GM18909 (cell line): Measurements from ENCODE around the gene MFRP.

Source experiments
- ATAC-seq: cut with Tn5 transposase; IDR thresholded peaks from one replicate; pipeline ENCODE4 v1.9.1; 2021; ENCODE audit warnings: mild to moderate bottlenecking; ENCODE audit not compliant: unreplicated experiment, poor library complexity

MFRP gene

GRCh38 chr11:119338965-119339588, 7.4 kb downstream of the MFRP start:
- no peak for ATAC-seq

- ATAC-seq, result no peak
These were observed 8.1 kb downstream of the MFRP start for GRCh38 chr11:119338318-119338890.

GRCh38 chr11:119337581-119338317, 8.8 kb downstream of the MFRP start:
- no peak for ATAC-seq

GRCh38 chr11:119336744-119337469, 9.6 kb downstream of the MFRP start:
- no peak for ATAC-seq

GRCh38 chr11:119335655-119336543, 10.6 kb downstream of the MFRP start:
- ATAC-seq, result no peak

- no peak for ATAC-seq
These were observed 11.3 kb downstream of the MFRP start for GRCh38 chr11:119335091-119335654.

GRCh38 chr11:119334174-119334930, 12.2 kb downstream of the MFRP start, which contains the start of gene RNF26:
RNF26 (plus strand) TSS chr11:119334527; CDS start chr11:119335123, 596 bp downstream.
- ATAC-seq, result peak; percentile 93

- ATAC-seq, result no peak
These were observed 14.3 kb downstream of the MFRP start for GRCh38 chr11:119332111-119332765.

GRCh38 chr11:119330237-119330636, 16.3 kb downstream of the MFRP start:
- no peak for ATAC-seq

- ATAC-seq, result no peak
These were observed 17.2 kb downstream of the MFRP start for GRCh38 chr11:119329320-119329719.

GRCh38 chr11:119324189-119324588, 22.3 kb downstream of the MFRP start:
- ATAC-seq, result no peak

GRCh38 chr11:119323532-119324033, 22.9 kb downstream of the MFRP start:
- ATAC-seq, result no peak

GRCh38 chr11:119322921-119323531, 23.5 kb downstream of the MFRP start:
- ATAC-seq, result no peak

- no peak for ATAC-seq
These were observed 24.2 kb downstream of the MFRP start for GRCh38 chr11:119322360-119322739.

- peak; percentile 40 for ATAC-seq
These were observed 25.6 kb downstream of the MFRP start for GRCh38 chr11:119320776-119321524.

GRCh38 chr11:119320240-119320775, 26.2 kb downstream of the MFRP start:
- no peak for ATAC-seq

- no peak for ATAC-seq
These were observed 26.7 kb downstream of the MFRP start for GRCh38 chr11:119319700-119320239.
